Astrocyte of the cerebellum (primary cell): ENCODE data around the gene CNTRL.

Experiments used
- DNase-seq: peaks from one replicate; pipeline ENCODE4 v3.0.0-alpha.2; 2011; ENCODE audit warnings: low read depth
- H3K4me3 ChIP-seq: 2 replicates; pipeline ENCODE4 v1.5.1; 2011; ENCODE audit warnings: mild to moderate bottlenecking, low read depth, low read length, moderate library complexity
- in situ Hi-C: cut with HindIII; loops from 2 replicates; pipeline ENCODE4 v1.10.0; 2017; ENCODE audit warnings: low sequenced_read_pairs
- TF ChIP-seq, protein P1 (sequence below): IDR thresholded peaks from 2 replicates; pipeline ENCODE4 v1.5.1; 2012; ENCODE audit warnings: low read length, low read depth, moderate library complexity, mild to moderate bottlenecking; ENCODE audit errors: missing control alignments

CNTRL gene

GRCh38 chr9:121115466-121115865 is 40.7 kb downstream of the CNTRL start:
- DNase-seq: no peak
- in situ Hi-C loops: no loop called here
- TF ChIP-seq, protein P1, sequence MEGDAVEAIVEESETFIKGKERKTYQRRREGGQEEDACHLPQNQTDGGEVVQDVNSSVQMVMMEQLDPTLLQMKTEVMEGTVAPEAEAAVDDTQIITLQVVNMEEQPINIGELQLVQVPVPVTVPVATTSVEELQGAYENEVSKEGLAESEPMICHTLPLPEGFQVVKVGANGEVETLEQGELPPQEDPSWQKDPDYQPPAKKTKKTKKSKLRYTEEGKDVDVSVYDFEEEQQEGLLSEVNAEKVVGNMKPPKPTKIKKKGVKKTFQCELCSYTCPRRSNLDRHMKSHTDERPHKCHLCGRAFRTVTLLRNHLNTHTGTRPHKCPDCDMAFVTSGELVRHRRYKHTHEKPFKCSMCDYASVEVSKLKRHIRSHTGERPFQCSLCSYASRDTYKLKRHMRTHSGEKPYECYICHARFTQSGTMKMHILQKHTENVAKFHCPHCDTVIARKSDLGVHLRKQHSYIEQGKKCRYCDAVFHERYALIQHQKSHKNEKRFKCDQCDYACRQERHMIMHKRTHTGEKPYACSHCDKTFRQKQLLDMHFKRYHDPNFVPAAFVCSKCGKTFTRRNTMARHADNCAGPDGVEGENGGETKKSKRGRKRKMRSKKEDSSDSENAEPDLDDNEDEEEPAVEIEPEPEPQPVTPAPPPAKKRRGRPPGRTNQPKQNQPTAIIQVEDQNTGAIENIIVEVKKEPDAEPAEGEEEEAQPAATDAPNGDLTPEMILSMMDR: no peak
- no peak overlapping the region for H3K4me3 ChIP-seq

GRCh38 chr9:121118266-121118665 is 43.5 kb downstream of the CNTRL start:
- in situ Hi-C loops: no loop called here
- no peak overlapping the region for H3K4me3 ChIP-seq
- TF ChIP-seq, protein P1: no peak
- DNase-seq: no peak

GRCh38 chr9:121120386-121120785 is 45.6 kb downstream of the CNTRL start:
- no peak for DNase-seq
- TF ChIP-seq, protein P1: no peak
- in situ Hi-C loops: no loop called here
- H3K4me3 ChIP-seq: no peak overlapping the region

DNA sequence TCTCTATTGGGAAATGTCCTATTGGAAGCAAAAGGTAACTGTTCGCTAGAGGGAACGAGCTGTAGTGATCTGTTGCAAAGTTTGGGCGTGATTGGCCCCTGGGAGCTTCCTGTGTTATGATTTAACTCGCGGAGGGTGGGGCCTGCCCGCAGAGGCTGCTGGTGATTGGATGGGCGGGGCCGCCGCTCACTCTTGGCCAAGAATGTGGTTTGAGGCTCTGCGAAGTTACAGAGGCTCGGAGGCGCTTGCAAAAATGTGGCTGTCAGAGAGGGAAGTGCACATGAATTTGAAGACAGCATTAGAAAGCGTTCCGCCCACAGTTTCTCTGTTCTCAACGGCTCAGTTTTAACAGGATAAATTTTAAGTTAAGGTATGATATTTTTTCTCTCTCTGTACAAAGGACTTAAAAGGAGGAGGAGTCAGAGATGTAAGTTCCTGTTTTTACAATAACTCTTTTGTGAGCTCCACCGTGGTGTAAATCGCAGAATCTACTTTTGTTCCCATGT is 46.9 kb downstream of the CNTRL start:
- DNase-seq: peak; percentile 93
- in situ Hi-C loops: no loop called here

DNA sequence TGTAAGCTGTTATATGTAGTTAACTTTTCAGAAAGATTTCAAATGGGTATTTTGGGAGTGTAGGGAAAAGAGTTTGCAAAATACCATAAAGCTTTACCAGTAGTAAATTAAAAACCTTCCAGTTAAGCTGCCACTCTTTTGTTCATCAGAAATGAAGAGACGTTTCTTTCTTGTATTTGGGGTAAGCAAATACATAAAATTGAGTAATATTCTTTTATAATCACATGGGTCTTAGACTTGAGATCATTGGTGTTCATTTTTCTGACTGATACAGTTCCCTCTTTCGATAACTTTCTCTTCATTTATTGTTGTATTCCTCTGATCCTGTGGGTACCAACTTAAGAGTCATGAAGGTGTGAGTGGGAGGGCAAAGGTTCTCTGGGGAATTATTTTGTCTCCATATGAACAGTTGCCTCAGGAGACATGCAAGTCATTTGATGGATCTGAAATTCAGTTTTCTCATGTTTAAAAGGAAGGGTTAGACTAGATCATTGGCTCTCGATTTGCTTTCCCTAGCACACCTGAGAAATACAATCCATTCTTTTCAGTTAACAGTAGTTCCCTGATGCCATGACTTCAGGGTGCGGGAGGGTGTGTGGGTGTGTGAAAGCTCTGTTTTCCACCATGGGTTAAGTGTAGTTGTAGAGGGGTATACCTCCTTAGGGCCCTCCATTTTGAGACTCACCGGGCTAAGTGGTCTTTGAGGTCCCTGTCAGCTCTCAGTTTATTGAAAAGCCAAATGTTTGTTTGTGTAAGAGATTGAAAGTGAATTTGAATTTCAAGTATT is 47.7 kb downstream of the CNTRL start:
- TF ChIP-seq, protein P1: no peak
- peak overlapping the region; percentile 36 for H3K4me3 ChIP-seq
- DNase-seq: no peak
- in situ Hi-C loops: no loop called here

More for the DNA sequence above, 46.9 kb downstream of the CNTRL start:
- TF ChIP-seq, protein P1: peak; percentile 47
- H3K4me3 ChIP-seq: peak overlapping the region; percentile 36

GRCh38 chr9:121123816-121124535 is 49.2 kb downstream of the CNTRL start:
- H3K4me3 ChIP-seq: no peak overlapping the region
- DNase-seq: no peak
- in situ Hi-C loops: no loop called here
- TF ChIP-seq, protein P1: no peak
